NCI-H1048 (cell line): ENCODE measurements around the gene ABHD12.
"Not testable (repeated sequence)": the region's sequence is repeated elsewhere in the genome, so short reads cannot be mapped to it uniquely, and the experiment has no call there.

Experiments
- DNase-seq: peaks from one replicate; lab custom pipeline; 2025; lab: John Stamatoyannopoulos, UW

ABHD12 gene

GRCh38 chr20:25321991-25322390 lies 68.6 kb downstream of the ABHD12 start:
- DNase-seq: no peak

GRCh38 chr20:25321262-25321831 lies 69.3 kb downstream of the ABHD12 start:
- no peak for DNase-seq

GRCh38 chr20:25320035-25320800 lies 70.4 kb downstream of the ABHD12 start:
- DNase-seq: no peak

- no peak for DNase-seq
These were observed 71.2 kb downstream of the ABHD12 start for GRCh38 chr20:25319241-25320034.

DNA sequence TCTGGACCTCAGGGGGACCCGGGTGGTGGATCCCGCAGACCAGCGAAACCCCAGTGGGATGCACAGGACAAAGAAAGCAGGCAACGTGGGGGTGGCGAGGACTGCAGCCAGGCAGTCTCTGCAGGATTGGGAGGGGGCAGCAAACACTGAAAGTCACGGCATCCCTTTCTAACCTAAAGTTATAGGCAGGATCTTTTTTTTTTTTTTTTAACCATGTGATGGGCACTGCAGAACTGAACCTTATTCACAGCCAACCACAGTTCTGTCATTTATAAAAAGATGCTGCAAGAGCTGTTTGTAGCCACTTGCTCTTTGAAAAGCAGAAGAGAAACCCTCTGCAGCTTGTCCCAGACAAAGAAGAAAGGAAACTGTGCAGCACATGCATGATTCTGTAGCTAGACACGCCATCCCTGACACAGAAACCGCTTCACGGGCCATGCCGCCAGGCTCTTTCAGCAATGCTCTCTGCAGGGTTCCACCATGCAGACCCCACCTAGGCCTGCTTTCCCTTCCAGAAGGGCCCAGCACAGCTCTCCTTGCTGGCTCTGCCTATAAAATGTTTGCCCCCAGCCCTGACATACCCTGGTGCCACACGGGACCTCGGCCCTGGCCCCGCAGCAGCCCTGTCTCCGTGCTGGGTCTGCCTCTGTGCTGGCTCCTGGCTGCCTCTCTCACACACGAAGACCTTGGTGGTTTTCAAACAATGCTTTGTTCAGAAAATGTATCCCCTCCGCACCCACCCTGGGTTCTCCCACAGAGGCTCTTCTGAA lies 72.0 kb downstream of the ABHD12 start:
- DNase-seq: no peak

DNA sequence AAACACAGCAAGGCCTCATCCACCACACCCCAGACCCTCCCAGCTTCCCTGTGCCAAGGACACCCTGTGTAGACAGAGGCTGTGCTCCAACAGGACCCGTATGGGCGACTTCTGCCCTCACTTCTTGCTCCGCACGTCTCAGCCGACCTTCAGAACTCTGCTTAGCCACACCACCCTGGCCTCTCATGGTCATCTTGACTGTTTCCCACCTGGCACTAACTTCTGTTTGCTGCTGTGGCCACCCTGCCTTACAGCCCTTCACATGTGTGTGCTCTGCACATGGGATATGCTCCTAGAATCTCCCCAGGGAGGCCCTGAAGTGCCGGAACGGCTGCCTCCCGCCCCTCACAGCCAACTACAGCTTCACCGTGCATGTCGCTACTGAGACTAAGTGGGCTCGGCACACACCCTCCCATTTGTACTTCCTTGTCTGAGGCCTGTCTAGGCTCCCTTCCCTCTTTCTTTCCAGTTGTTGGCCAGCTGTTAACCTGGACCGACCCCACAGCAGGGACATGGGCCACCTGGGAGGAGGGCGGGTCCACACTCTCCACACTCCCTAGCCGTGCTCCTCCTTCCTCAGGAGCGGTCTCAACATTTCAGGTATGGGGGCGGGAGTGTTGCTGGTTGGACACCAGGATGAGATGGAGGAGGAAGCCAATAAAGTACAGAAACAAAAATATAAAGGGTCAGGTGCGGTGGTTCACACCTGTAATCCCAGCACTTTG lies 73.1 kb downstream of the ABHD12 start:
- no peak for DNase-seq

DNA sequence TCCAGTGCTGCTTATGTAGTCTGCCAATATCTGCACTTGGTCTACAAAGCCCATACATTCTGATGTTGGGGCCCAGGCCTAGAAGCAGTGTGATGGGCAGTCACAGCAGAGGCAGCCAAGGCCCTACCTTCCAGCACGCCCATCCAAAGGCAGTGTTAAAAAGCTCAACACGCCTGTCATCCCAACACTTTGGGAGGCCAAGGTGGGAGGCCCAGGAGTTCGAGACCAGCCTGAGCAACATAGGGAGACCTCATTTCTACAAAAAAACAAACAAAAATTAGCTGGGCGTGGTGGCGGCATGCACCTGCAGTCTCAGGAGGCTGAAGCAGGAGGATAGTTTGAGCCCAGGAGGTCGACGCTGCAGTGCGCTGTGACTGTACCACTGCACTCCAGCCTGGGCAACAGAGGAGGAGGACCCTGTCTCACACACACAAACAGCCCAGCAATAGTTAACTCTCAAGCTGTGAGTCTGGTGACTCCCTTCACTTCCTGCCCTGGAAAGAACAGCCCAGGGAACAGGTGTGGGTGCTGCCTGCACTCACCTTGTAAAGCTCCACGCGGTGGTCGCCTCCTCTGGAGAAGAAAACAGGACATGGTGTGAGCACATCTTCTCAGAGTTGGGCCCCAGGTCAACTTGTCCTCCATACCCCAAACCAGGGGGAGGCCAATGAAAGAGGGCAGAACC lies 74.0 kb downstream of the ABHD12 start:
- no peak for DNase-seq

GRCh38 chr20:25315418-25316210 lies 75.0 kb downstream of the ABHD12 start:
- no peak for DNase-seq

DNA sequence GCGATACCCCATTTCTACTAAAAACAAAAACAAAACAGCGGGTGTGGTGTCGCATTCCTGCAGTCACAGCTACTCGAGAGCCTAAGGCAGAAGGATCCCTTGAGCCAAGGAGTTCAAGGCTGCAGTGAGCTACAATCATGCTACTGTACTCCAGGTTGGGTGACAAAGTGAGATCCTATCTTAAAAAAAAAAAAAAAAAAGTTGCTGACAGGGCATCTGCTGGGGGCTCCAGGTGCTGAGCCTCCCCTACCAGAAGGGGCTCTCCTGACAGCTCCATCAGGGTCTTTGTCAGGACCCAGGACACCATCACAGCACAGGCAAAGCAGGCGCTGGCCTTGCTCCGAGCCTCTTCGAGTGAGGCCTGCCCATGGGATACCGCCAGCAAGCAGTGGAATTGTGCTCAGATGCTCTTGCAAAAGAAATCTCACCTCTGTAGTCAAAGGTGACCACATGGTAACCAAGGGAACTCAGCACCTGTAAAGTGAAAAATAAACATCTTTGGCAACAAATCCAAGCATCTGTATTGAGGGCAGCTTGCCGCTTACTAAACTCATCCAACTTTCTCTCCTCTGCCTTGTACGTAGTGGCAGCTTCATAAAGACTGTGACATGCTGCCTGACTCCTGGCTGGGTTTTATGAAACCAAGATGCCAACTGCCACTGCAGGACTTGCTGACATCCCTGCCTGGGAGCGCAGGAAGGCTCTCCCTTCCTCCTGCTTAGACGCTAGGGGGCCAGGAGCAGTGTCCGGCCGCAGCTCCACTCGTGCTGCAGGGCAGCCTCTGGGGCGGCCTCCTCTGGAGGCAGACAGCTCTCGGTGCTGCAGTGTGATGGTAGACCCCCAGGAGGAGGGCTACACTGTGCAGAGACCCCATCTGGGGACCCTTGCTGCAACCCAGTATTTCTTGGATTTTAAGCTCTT lies 75.9 kb downstream of the ABHD12 start:
- no peak for DNase-seq

DNA sequence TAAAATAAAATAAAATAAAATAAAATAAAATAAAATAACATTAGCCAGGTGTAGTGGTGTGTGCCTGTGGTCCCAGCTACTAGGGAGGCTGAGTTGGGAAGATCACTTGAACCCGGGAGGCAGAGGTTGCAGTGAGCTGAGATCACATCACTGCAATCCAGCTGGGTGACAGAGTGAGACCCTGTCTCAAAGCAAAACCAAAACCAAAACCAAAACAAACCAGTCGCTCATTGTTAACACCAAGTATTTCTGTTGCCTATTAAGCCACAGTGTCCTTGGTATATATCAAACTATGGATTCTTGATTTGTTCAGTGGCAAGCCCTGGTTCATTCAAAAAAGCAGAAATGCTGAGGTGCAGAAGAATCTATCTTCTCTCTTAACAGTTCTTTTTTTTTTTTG lies 77.0 kb downstream of the ABHD12 start:
- no peak for DNase-seq

DNA sequence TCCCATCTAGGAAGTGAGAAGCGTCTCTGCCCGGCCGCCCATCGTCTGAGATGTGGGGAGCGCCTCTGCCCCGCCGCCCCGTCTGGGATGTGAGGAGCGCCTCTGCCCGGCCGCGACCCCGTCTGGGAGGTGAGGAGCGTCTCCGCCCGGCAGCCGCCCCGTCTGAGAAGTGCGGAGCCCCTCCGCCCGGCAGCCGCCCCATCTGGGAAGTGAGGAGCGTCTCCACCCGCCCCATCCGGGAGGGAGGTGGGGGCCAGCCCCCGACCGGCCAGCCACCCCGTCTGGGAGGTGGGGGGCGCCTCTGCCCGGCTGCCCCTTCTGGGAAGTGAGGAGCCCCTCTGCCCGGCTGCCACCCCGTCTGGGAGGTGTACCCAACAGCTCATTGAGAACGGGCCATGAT lies 77.9 kb downstream of the ABHD12 start:
- not testable (repeated sequence) for DNase-seq

- DNase-seq: no peak
These were observed 79.5 kb downstream of the ABHD12 start for GRCh38 chr20:25310921-25311728.

DNA sequence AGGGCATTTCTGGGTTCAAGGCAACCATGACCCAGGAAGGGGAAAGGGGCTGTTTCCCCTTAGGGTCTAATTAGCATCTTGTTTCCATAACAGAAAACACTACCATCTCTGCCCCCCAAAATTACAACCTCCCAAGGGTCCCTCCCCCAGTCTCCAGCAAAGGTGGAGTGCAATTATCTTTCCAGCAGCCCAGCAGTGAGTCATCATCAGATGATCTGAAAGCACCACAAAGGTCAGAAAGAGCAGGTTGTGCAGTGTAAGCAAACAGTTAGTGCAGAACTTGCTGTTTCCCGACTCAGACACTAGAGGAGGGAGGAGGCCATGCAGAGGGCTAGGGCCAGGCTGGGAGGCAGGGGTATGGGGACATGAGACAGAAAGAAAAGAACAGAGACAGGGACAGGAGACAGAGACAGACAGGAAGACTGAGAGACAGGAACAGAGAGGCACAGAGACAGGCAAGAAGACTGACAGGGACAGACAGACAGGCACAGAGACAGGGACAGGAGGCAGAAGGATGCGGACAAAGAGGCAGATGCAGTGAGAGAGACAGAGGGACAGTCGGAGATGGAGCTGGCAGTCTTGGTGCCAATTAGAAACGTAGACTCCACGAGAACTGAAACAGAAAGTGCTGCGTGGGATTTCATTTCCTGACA lies 80.2 kb downstream of the ABHD12 start:
- no peak for DNase-seq

DNA sequence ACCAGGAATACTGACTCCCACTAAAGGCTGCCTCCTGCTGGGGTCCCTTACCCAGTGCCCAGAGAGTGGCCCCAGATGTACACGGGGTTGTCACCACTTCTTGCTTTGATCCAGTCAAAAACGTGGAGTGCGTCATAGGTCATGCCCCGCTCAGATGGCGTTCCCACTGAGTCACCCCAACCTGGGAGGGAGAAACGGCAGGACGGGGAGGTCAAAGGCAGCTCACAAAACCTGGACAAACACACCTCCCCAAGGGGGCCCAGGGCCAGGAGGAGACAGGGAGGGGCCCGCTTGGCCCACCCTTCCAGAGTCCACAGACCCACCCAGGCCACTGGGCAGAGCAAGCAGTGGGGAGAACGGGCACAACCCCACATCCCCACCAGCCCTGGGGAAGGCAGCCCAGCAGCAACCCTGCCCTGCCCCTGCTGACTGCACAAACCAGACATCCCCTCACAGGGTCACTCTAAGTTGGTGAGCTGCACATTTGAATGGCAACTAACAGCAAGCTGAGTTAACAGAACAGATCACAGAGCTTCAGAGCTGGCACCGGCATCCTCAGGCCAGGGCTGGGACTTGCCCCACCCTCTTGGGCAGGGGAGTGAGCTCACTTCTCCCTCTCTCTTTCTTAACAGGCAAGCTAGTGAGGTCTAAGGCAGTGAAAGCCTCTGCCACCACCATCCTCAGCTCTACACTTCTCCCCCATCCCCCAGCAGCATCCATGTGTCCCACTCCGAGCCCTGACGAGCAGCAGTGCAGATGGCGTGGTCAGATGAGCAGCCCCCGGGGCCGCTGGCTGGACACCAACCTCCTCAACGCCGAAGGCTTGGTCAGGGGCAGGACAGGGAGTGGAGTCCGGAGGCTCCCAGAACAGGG lies 81.0 kb downstream of the ABHD12 start:
- no peak for DNase-seq

DNA sequence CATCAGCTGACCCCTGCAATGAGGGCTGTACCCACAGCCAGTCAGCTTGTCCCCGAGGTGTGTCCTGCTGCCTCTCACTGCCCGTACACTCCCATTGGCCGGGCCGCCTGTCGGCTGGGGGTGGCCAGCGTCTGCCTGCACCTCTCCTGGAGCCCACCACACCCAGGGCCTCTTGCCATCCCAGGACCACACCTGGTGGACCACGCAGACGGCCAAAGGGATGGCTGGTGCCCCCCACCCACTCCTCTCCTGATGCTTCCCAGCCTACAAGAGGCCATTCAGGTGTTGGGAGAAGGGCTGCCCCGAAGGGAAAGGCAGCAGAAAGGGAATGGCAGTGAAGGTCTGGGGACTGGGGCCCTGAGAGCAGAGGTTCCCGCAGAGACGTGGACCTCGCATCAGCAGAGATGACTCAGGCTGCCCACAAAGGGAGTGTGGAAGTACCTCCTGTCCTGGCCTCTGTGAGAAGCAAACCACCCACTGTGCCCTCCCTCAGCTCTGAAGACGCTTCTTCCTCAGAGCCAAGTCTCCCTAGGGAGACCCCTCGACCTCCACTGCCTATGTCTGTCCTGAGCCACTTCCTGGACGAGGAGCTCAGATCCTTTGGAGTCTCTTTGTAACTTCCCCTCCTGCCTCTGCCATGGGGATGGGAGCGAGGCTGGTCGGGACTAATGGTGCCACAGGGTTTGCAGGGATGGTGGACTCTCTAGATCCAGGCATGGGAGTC lies 81.8 kb downstream of the ABHD12 start:
- DNase-seq: no peak

- DNase-seq: no peak
These were observed 82.5 kb downstream of the ABHD12 start for GRCh38 chr20:25308083-25308491.
